A549 (cell line): Measurements from ENCODE around the gene TSPEAR. TPM values are rescaled to one million over a fixed set of nuclear protein-coding genes. Genes with fewer than 3 reads are reported as not detected.

Experiments used
- ATAC-seq, 2 experiments: fragments of 200-7000 bp in 1 of 2; fragments of >200 bp in 1 of 2; cut with Nextera tagmentation in 1 of 2; cut with Tn5 transposase in 1 of 2; 3 replicates each; pipeline versions ENCODE4 v1.8.0 to v1.9.1; 2018 to 2020; ENCODE audit warnings: mild to moderate bottlenecking in 1 of 2, moderate library complexity in 1 of 2
- CTCF ChIA-PET: fragments of 300-600 bp; sonication (Branson Sonifier 250); formaldehyde crosslinking; extraction: SDS; loops from one replicate; lab custom pipeline; 2021; ENCODE audit warnings: antibody characterized with exemption, inconsistent platforms; lab: Yijun Ruan, JAX
- POLR2A ChIA-PET: fragments of 350-600 bp; formaldehyde crosslinking; extraction: SDS; loops from one replicate; lab custom pipeline; 2021; ENCODE audit warnings: antibody characterized with exemption, inconsistent platforms; lab: Yijun Ruan, JAX
- DNase-seq, 2 experiments: peaks; one replicate each; pipeline versions ENCODE4 v3.0.0 to v3.0.0-alpha.2; 2011 to 2016; ENCODE audit warnings: low read depth in 1 of 2, low spot score in 1 of 2
- FAIRE-seq: peaks from 2 replicates; lab custom pipeline; 2011; peaks lifted over from hg19 to GRCh38; lab: Jason Lieb, UNC
- H3K27ac ChIP-seq, 2 experiments: fragments of >200 bp; sonication (Bioruptor Twin); formaldehyde crosslinking; 3 replicates each; pipeline ENCODE4 v1.5.1; 2016 to 2017
- H3K4me1 ChIP-seq: fragments of >200 bp; sonication (Bioruptor Twin); formaldehyde crosslinking; 3 replicates; pipeline ENCODE4 v1.6.1; 2016
- H3K4me2 ChIP-seq: fragments of >200 bp; sonication (Bioruptor Twin); formaldehyde crosslinking; 3 replicates; pipeline ENCODE4 v1.6.1; 2016
- H3K4me3 ChIP-seq: fragments of >200 bp; sonication (Bioruptor Twin); formaldehyde crosslinking; 3 replicates; pipeline ENCODE4 v1.5.1; 2016
- H3K9me3 ChIP-seq: fragments of >200 bp; sonication (Bioruptor Twin); formaldehyde crosslinking; 3 replicates; pipeline ENCODE4 v1.6.1; 2016
- BHLHE40 ChIP-seq: IDR thresholded peaks from 2 replicates; pipeline ENCODE4 v1.6.1; 2012; ENCODE audit warnings: low read depth, low read length, inconsistent platforms
- CBX8 ChIP-seq: fragments of 200-600 bp; sonication (generic); IDR thresholded peaks from 2 replicates; pipeline ENCODE4 v1.6.1; 2016
- EHF ChIP-seq: fragments of 250-450 bp; sonication (Bioruptor Pico); IDR thresholded peaks from 2 replicates; pipeline ENCODE4 v1.5.0; 2020; ENCODE audit warnings: mild to moderate bottlenecking
- EHMT2 ChIP-seq: fragments of 200-600 bp; sonication (generic); IDR thresholded peaks from 2 replicates; pipeline ENCODE4 v1.6.1; 2016; ENCODE audit warnings: antibody characterized with exemption, low read depth, mild to moderate bottlenecking, moderate library complexity
- ELK1 ChIP-seq: fragments of 150-350 bp; IDR thresholded peaks from 2 replicates; pipeline ENCODE4 v1.6.1; 2014; ENCODE audit warnings: low read depth, mild to moderate bottlenecking, low read length
- EP300 ChIP-seq, 2 experiments: fragments of >200 bp; sonication (Bioruptor Twin); formaldehyde crosslinking; IDR thresholded peaks; 2 replicates in 1 of 2; 3 replicates in 1 of 2; pipeline ENCODE4 v1.6.1; 2016 to 2017
- FOSL2 ChIP-seq, 2 experiments: fragments of 450-650 bp in 1 of 2; fragments of >200 bp in 1 of 2; sonication (Bioruptor Twin) in 1 of 2; formaldehyde crosslinking; IDR thresholded peaks; 2 replicates each; pipeline versions ENCODE4 v1.5.0 to v1.6.1; 2016 to 2020; ENCODE audit warnings: mild to moderate bottlenecking in 1 of 2, moderate library complexity in 1 of 2
- GATA3 ChIP-seq: IDR thresholded peaks from 2 replicates; pipeline ENCODE4 v1.6.1; 2012; ENCODE audit warnings: borderline replicate concordance
- HDAC2 ChIP-seq: fragments of 200-600 bp; sonication (generic); IDR thresholded peaks from 2 replicates; pipeline ENCODE4 v1.6.1; 2016
- HMGXB4 ChIP-seq: fragments of 250-450 bp; sonication (Bioruptor Pico); IDR thresholded peaks from 2 replicates; pipeline ENCODE4 v1.5.0; 2021; ENCODE audit warnings: mild to moderate bottlenecking, moderate library complexity, borderline replicate concordance
- HOXB5 ChIP-seq: fragments of 250-450 bp; sonication (Bioruptor Pico); IDR thresholded peaks from 2 replicates; pipeline ENCODE4 v1.5.0; 2020; ENCODE audit warnings: mild to moderate bottlenecking, moderate library complexity
- JUNB ChIP-seq: fragments of >200 bp; sonication (Bioruptor Twin); formaldehyde crosslinking; IDR thresholded peaks from 2 replicates; pipeline ENCODE4 v1.6.1; 2016
- PBX3 ChIP-seq: IDR thresholded peaks from 2 replicates; pipeline ENCODE4 v1.6.1; 2012
- POLR2AphosphoS2 ChIP-seq: conservative IDR thresholded peaks from 2 replicates; pipeline ENCODE4 v1.6.1; 2012; ENCODE audit warnings: low read length, improper control_type of control experiment, inconsistent platforms
- RCOR1 ChIP-seq: fragments of 150-350 bp; IDR thresholded peaks from 2 replicates; pipeline ENCODE4 v1.6.1; 2014; ENCODE audit warnings: antibody characterized with exemption, low read length, low read depth
- REST ChIP-seq: fragments of 200-600 bp; sonication (generic); IDR thresholded peaks from 2 replicates; pipeline ENCODE4 v1.6.1; 2016; ENCODE audit warnings: antibody characterized with exemption, mild to moderate bottlenecking, moderate library complexity
- SREBF2 ChIP-seq: fragments of 450-650 bp; IDR thresholded peaks from 2 replicates; pipeline ENCODE4 v1.6.1; 2014; ENCODE audit warnings: mild to moderate bottlenecking, moderate library complexity
- TP53 ChIP-seq: fragments of 250-450 bp; sonication (Bioruptor Pico); IDR thresholded peaks from 2 replicates; pipeline ENCODE4 v1.5.0; 2021; ENCODE audit warnings: mild to moderate bottlenecking, moderate library complexity
- ZNF302 ChIP-seq: fragments of 250-450 bp; sonication (Bioruptor Pico); IDR thresholded peaks from 2 replicates; pipeline ENCODE4 v1.9.0; 2021; ENCODE audit warnings: inconsistent platforms, mild to moderate bottlenecking, moderate library complexity
- ZSCAN20 ChIP-seq: fragments of 250-450 bp; sonication (Bioruptor Pico); IDR thresholded peaks from 2 replicates; pipeline ENCODE4 v1.8.0; 2022; ENCODE audit warnings: mild to moderate bottlenecking, moderate library complexity
- WGBS: methylation state at CpG from one replicate; pipeline ENCODE4 v1.1.6; 2017; ENCODE audit errors: missing lambda C conversion rate; 5-methylcytosine and 5-hydroxymethylcytosine counted together
- polyA plus RNA-seq, 4 experiments: library from polyadenylated mRNA; depleted of rRNA in 3 of 4; stranded (reverse); fragments of >200 nt; fragmentation: RNase III in 1 of 4; extraction: RNeasy Plus Mini Kit Qiagen cat#74134 plus additional on column Dnase treatment in 1 of 4; gene quantifications; 2 replicates in 3 of 4; 3 replicates in 1 of 4; pipeline ENCODE4 v1.2.3, GENCODE V29; 2011 to 2017

TSPEAR gene
- polyA plus RNA-seq, 2 of the 4 experiments (the other 2 are of a cell fraction) = not detected

GRCh38 chr21:44514746-44515358 is 196.5 kb downstream of the TSPEAR start (continued):
- TF ChIP-seq HMGXB4 (CRISPR knock-in tag) = no peak

GRCh38 chr21:44514218-44514520 is 197.2 kb downstream of the TSPEAR start:
- no peak overlapping the region for H3K4me2 ChIP-seq
- H3K4me3 ChIP-seq = no peak overlapping the region
- ATAC-seq (no peak), DNase-seq (no peak)
- TF ChIP-seq PBX3 = no peak
- TF ChIP-seq FOSL2 (IDR thresholded peaks at IDR 0.05) = no peak
- TF ChIP-seq FOSL2 (CRISPR knock-in tag; IDR thresholded peaks at IDR 0.05) = no peak
- TF ChIP-seq HDAC2 = no peak
- TF ChIP-seq JUNB = no peak
- TF ChIP-seq ELK1 = no peak
- TF ChIP-seq EP300 (IDR thresholded peaks at IDR 0.05) = no peak
- TF ChIP-seq HOXB5 (CRISPR knock-in tag) = no peak
- no peak for TF ChIP-seq BHLHE40
- no peak for TF ChIP-seq RCOR1
- no peak for TF ChIP-seq GATA3
- no peak for TF ChIP-seq ZNF302
- TF ChIP-seq REST = no peak
- no peak for TF ChIP-seq EHMT2
- no peak for TF ChIP-seq SREBF2
- no peak for TF ChIP-seq TP53 (CRISPR knock-in tag)
- TF ChIP-seq ZSCAN20 (CRISPR knock-in tag) = no peak
- no peak for TF ChIP-seq EHF (CRISPR knock-in tag)
- TF ChIP-seq CBX8 = no peak
- TF ChIP-seq POLR2AphosphoS2 = no peak
- TF ChIP-seq, all 56 proteins: peak for 0
- CTCF ChIA-PET = interaction anchor here (0.7 to 0.9 kb wide), 2 partner anchors 23 to 248 kb away, joined by 3 read pairs; no protein-coding TSS in a partner anchor
- POLR2A ChIA-PET = no interaction called here
- Histone ChIP-seq H3K27ac (no peak overlapping the region), H3K4me1 (no peaks in the 10 kb centered on the region), H3K9me3 (no peaks in the 10 kb centered on the region)
- 91% methylated on average over 6 of the region's 7 CpGs for WGBS
- FAIRE-seq = no peak
